HEK293 (cell line): ENCODE results near the gene HMCN2.

Experiments
- CTCF ChIP-seq: fragments of 450-650 bp; formaldehyde crosslinking; IDR thresholded peaks from 2 replicates; pipeline ENCODE4 v1.5.1; 2016; ENCODE audit warnings: missing biosample characterization, missing genetic modification characterization
- ZNF26 ChIP-seq: fragments of 450-650 bp; formaldehyde crosslinking; IDR thresholded peaks from 2 replicates; pipeline ENCODE4 v1.5.1; 2016; ENCODE audit warnings: missing biosample characterization, missing genetic modification characterization

DNA sequence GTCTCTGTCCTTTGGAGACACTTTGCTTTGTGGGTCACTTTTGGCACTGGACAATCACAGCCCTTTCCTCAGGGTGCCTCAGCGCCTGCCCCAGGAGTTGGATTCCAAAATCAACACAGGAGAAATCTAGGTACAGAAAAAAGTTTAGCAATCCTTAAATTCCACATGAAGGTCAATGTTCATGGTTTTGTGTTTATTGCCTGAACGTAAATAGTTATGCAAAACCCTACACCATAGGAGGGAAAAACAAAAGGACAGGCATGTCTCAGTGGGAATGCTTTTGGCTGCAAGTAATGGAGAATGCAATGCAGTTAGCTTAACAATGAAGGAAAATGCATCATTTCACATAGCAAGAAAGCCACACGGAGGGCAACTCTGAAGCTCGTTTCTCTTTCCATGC is 6.5 kb upstream of the HMCN2 start:
- TF ChIP-seq ZNF26 (tag by site-specific recombination) (no peak), CTCF (tag by site-specific recombination) (no peak)
